ENCODE results near the gene SPRN. TPM values are rescaled to one million over a fixed set of nuclear protein-coding genes. Genes with fewer than 3 reads are reported as not detected.
"Not testable (repeated sequence)": the region's sequence is repeated elsewhere in the genome, so short reads cannot be mapped to it uniquely, and the experiment has no call there.

Gene SPRN
- total RNA-seq, 1 donor from 2014 or later: not detected

DNA sequence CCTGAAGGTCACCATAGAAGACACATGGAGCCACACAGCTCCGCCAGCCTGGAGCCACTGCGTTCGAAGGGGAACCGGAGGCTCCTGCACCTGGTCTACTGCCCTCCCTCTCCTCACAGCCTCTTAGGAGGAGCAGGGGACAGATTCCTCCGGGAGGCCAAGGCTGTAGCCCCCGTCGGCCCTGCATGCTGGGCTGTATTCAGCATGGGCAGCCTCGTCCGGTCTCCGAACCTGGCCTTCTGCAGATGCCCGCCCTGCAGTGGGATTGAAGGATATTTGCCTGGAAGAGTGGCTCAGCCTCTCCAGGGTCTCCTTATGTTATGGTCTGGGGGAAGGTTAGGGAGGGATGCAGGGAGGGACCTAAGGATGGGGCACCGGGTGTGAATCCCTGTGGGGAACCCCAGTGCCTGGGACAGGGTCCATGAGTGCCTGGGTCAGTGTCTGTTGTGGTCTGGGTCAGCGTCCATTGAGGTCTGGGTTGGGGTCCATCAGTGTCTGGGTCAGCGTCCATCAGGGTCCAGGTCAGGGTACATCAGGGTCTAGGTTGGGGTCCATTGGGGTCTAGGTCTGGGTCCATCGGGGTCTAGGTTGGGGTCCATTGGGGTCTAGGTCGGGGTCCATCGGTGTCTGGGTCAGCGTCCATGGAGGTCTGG lies 16.3 kb upstream of the SPRN start:
- no peak for DNase-seq (ENCODE audit: low spot score)

DNA sequence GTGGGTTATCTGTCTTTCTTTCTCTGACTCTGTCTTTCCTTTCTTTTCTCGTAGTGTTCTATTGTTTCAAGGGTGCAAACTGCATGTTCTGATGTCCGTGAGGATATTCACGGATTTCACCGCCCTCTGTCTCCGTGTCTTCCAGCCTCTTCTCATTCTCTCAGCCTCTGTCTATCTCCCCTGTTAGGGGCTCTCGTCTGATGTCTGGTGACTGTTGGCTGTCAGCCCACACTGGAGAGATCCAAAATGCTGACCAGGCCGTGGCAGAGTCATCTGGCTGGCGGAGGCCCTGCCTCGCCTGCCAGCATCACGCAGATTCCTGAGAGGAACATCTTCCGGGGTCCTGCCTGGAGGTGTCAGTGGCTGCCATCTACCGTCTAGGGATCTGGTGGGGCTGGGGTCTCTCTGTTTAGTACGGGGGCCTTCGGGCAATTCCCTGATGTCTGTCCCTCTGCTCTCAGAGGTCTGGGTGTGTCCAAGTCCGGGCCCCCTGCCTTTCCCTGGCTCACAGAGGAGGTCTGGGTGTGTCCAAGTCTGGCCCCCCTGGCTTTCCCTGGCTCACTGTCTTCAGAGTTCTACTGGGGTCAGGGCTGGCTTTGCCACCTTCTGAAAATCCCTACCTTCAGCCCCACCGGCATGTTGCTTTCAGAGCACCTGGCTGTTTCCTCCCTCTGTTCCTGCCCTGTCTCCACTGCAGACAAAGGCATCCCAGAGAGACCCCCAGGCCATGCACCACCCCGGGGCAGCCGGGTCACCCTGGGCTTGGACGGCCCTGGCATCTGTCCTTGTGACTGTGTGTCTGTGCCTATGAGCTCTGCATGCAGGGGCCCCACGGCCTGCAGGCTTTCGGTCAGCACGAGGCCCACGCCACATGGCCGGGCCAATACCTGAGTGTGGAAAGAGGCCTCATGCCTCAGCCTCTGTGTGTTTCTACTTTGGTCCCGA lies 15.4 kb upstream of the SPRN start:
- no peak for DNase-seq (ENCODE audit: low spot score)

- no peak for DNase-seq (ENCODE audit: low spot score)
Measured at GRCh38 chr10:133438711-133439273, 14.4 kb upstream of the SPRN start.

- not testable (repeated sequence) for DNase-seq (ENCODE audit: low spot score)
Measured at GRCh38 chr10:133432789-133433188, 8.4 kb upstream of the SPRN start.

- not testable (repeated sequence) for DNase-seq (ENCODE audit: low spot score)
Measured at GRCh38 chr10:133431888-133432613, 7.6 kb upstream of the SPRN start.

DNA sequence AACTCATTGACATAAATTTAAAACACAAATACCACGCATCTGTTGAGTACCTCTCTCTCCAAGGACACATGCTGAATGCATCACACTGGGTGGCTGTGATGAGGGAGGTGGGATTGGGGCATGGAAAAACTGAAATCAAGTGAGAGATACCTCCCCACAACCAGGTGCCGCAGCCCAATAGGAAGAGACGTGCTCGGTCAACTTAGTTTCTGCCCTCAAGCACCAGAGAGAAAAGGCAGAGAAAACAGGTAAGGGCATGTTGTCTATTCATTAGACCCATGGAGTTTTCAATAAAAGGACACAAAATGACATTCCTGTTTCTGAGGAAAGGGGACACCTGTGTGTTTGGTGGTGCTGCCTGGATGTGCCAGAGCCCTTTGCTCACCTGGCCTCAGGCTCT lies 5.1 kb upstream of the SPRN start:
- DNase-seq (ENCODE audit: low spot score): not testable (repeated sequence)

GRCh38 chr10:133424102-133424501 lies 323 bp downstream of the SPRN start:
- DNase-seq (ENCODE audit: low spot score): not testable (repeated sequence)

- no peak for DNase-seq (ENCODE audit: low spot score)
Measured at GRCh38 chr10:133422807-133423771, 1.3 kb downstream of the SPRN start.

DNA sequence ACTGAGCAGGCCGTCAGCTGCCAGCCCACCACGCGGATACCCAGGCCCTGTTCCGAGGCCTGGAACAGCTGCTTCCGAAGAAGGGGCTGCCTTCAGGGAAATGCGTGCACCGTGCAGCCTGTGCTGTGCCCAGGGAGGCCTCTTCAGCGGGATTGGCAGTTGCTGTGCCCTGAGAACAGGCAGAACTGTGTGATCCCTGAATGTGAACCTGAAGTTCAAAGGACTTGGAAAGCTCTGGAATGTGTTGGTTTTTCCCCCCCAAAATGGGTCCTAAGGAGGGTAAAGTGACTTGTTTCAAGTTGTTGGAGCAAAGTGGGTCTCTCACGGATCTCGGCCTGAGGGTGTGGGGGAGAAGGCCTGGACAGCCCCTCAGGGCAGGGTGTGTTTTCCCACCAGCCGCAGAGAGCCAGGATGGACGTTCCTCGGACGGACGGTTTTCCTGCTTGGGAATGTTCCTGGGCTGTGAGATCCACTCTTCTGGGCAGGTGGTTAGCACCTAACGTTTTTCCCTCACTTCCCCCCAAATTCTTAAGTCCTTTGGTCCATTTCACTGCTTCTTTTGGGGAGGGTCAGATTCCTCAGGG lies 2.1 kb downstream of the SPRN start:
- DNase-seq (ENCODE audit: low spot score): no peak

DNA sequence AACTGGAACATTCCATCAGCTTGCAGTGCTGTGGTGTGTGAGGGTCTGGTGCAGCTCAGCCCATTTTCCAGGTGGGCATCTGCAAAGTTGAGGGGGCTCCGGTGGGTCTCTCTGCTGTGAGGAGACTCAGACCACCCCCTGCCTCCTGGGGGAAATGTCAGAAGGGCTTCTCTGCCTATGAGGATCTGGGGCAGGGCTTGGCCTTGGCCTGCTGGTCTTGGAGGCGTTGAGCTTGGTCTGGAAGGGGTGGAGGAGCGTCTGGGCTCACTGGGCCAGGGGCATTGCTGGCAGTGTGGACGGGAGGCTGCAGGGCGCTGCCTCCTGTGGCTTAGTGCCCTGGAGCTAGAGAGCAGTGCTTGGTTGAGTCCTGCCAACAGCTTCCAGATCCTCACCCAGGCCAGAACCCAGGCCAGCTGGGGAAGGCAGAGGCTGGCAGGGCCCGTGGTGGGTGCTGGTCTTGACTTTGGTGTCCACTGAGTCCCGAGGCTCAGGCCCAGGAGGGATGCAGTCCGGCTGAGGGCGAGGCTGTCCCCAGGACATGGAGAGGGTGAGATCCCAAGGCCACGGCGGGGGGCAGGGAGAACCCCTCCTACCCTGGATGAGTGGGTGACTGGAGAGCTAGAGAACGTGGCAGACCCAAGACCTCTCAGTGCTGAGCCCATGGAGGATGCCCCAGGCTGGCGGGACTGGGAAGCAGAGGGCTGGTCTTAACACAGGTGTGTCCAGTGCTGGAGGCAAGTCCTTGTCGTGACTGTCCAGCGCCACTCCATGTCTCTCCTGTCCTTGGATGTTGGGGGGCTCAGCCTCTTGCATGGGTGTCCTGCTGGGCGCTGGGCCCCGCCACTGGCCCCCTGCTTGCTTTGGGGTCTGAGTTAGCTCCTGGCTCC lies 2.8 kb downstream of the SPRN start:
- no peak for DNase-seq (ENCODE audit: low spot score)

DNA sequence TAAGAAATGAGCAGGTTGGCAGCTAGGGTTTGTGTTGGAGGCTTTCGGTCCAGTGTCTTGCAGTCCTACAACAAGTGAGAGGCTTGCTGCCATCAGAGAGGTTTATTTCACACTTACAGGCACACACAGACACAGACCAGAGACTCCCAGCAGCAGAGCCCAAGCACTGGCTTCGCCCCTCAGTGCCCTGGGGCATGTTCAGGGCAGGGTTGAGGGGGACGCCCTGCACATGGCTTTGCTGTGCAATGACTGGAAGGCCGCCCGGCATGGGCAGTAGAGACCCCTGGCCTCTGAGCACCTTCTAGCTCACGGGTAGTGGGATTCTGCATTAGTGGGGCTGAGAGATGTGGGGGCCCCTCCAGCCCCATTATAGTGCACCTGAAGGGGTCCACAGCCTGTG lies 3.8 kb downstream of the SPRN start:
- DNase-seq (ENCODE audit: low spot score): no peak

- DNase-seq (ENCODE audit: low spot score): no peak
Measured at GRCh38 chr10:133420028-133420427, 4.4 kb downstream of the SPRN start.

GRCh38 chr10:133419211-133419950 lies 5.0 kb downstream of the SPRN start:
- DNase-seq (ENCODE audit: low spot score): no peak

GRCh38 chr10:133418289-133418993 lies 6.0 kb downstream of the SPRN start:
- no peak for DNase-seq (ENCODE audit: low spot score)

GRCh38 chr10:133415752-133416151 lies 8.7 kb downstream of the SPRN start:
- DNase-seq (ENCODE audit: low spot score): no peak

GRCh38 chr10:133414401-133414800 lies 10.0 kb downstream of the SPRN start:
- DNase-seq (ENCODE audit: low spot score): not testable (repeated sequence)

GRCh38 chr10:133412381-133412711 lies 12.1 kb downstream of the SPRN start:
- no peak for DNase-seq (ENCODE audit: low spot score)

Data from ureter (tissue), 1 donor.